ENCODE data around the gene PLXDC2. TPM values are rescaled to one million over a fixed set of nuclear protein-coding genes. Genes with fewer than 3 reads are reported as not detected.

The PLXDC2 gene
- total RNA-seq, 1 experiment from 2014 or later = 30.3 TPM

GRCh38 chr10:19857876-19858275, 41.6 kb downstream of the PLXDC2 start:
- no peak for DNase-seq (ENCODE audit: low spot score)

DNA sequence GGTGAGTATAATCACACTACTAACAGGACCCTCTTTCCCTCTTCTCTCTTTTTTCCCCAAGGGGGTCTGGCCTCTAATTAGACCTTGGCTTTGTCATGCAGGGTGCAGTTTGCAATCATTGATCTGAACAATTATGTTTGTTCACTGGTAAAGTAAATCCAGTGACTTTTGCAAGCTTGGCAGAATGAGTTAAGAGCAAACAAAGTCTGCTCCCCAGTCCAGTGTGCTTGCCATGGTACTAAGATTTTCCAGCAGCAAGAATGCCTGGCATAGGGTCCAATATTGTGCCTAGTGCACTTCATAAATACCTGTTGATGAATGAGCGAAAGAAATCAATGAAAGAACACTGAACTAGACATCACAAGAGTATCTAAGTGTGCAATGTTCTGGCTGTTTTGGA, 43.9 kb downstream of the PLXDC2 start:
- DNase-seq (ENCODE audit: low spot score) = no peak

GRCh38 chr10:19862811-19863515, 46.7 kb downstream of the PLXDC2 start:
- DNase-seq (ENCODE audit: low spot score) = no peak

DNA sequence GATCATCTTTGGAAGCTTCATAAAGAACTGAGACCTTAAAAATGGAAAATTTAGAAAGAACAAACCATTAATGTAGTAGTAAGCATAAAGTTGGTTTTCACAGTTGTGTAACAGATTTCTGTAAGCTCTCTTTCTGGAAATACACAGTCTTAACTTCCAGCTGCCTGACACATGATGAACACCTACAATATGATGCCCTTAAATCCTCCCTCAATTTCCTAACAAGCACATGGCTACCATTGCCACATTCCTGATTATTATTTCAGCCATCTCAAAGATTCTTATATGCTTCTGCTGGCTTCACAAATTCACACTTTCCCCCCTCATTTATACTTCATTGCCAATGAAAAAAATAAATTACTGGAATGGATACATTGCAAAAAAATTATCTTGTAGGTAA, 49.4 kb downstream of the PLXDC2 start:
- no peak for DNase-seq (ENCODE audit: low spot score)

- DNase-seq (ENCODE audit: low spot score) = no peak
Measured at GRCh38 chr10:19869370-19869769, 53.1 kb downstream of the PLXDC2 start.

- DNase-seq (ENCODE audit: low spot score) = no peak
Measured at GRCh38 chr10:19872504-19873271, 56.5 kb downstream of the PLXDC2 start.

GRCh38 chr10:19874190-19874589, 58.0 kb downstream of the PLXDC2 start:
- no peak for DNase-seq (ENCODE audit: low spot score)

GRCh38 chr10:19874791-19875190, 58.6 kb downstream of the PLXDC2 start:
- DNase-seq (ENCODE audit: low spot score) = no peak

DNA sequence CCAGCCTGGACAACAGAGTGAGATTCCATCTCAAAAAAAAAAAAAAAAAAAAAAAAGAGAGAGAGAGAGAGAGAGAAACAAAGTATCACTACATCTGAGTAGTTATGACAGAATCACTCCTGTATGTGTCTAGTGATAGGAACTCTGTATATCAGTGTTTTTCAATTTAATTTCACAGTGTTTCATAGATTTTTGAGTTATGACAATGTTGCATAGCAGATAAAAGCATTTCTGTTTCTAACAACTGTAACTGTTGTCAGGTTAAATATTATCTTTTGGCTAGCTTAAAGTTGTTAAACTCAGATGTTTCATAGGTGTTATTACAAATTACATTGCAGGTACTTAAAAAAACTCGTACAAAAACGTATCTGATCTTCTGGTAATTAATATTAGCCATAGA, 60.3 kb downstream of the PLXDC2 start:
- no peak for DNase-seq (ENCODE audit: low spot score)

DNA sequence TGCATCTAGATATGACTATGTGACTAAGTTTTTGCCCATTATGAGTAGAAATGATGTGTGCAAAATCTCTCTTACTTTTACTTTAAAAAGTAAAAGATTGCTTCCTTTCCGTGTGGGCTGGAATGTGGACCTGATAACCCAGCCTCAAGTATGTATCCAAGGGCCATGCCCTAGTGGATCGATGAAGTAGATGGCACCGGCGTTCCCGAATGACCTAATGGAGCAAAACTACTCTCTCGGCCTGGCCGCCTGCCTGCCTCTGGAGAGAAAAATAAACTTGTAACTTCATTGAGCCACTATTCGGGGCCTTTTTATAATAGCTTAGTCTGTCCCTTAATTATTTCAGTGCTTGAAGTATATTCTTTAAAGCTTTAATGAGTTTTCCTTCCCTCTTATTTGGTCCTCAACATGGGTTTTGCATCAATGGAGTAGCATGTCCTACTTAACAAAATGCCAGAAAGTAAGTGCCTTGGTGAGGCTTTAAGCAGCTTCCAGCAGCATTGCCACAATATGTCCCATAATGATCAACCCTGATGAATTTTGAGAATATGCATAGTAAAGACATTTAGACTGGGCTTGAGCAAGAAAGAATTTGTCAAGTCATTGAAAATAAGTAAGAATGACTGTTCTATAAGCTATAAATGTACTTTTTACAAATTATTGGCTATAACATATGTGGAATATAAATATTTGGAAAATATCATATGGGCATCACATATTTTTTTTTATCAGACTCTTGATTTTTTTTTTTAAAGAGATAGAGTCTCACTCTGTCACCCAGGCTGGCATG, 61.4 kb downstream of the PLXDC2 start:
- no peak for DNase-seq (ENCODE audit: low spot score)

- no peak for DNase-seq (ENCODE audit: low spot score)
Measured at GRCh38 chr10:19882621-19883020, 66.4 kb downstream of the PLXDC2 start.

DNA sequence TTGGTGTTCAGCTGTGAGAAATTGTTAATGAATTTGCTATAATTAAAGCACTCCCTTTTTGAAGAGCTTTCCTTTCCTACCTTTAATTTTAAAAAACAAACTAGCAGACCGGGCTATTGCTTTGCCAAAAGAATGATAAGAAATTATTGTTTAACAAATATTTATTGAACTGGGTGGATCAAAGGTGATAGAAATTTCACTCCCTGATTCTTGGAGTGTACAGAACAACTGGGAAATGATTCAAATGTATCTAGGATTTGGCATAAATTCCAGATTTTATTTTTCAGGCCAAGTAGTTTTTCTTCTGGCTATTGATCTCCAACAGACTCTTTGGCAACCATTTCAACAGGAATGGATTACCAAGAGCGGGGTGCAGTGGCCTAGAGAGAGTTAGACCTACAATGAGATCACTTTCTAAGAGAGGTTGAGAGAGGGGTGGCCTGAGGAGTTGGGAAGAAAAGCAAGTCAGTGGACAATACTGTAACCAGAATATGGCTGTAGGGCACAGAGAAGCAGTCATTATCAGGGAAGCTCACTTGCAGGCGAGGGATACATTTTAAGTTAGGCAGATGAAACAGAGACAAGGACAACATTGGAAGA, 71.9 kb downstream of the PLXDC2 start:
- DNase-seq (ENCODE audit: low spot score) = no peak

- DNase-seq (ENCODE audit: low spot score) = peak; percentile 3
Measured at GRCh38 chr10:19889256-19889655, 73.0 kb downstream of the PLXDC2 start.

GRCh38 chr10:19891429-19891828, 75.2 kb downstream of the PLXDC2 start:
- DNase-seq (ENCODE audit: low spot score) = no peak

- no peak for DNase-seq (ENCODE audit: low spot score)
Measured at GRCh38 chr10:19892270-19892669, 76.0 kb downstream of the PLXDC2 start.

GRCh38 chr10:19892677-19893076, 76.4 kb downstream of the PLXDC2 start:
- DNase-seq (ENCODE audit: low spot score) = no peak

GRCh38 chr10:19895500-19895899, 79.3 kb downstream of the PLXDC2 start:
- no peak for DNase-seq (ENCODE audit: low spot score)

- DNase-seq (ENCODE audit: low spot score) = no peak
Measured at GRCh38 chr10:19902456-19902855, 86.2 kb downstream of the PLXDC2 start.

DNA sequence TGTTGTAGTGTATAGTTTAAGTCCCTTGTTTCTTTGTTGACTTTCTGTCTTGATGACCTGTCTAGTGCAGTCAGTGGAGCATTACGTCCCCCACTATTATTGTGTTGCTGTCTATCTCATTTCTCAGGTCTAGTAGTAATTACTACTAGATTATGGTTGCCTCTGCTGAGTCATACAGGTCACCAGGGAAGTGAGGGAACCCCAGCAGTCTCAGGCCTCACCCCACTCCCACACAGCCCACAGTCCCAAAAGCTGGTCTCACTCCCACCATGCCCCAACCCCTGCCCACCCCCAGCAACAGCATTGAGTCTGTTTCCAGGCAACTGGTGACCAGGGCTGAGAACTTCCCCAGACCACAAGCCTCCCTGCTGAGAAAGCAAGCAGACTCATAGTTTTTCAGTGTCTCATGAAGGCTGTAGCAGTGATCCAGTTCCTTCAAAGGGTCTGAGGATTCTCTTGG, 88.0 kb downstream of the PLXDC2 start:
- peak; percentile 23 for DNase-seq (ENCODE audit: low spot score)

- DNase-seq (ENCODE audit: low spot score) = no peak
Measured at GRCh38 chr10:19906108-19906791, 90.0 kb downstream of the PLXDC2 start.

DNA sequence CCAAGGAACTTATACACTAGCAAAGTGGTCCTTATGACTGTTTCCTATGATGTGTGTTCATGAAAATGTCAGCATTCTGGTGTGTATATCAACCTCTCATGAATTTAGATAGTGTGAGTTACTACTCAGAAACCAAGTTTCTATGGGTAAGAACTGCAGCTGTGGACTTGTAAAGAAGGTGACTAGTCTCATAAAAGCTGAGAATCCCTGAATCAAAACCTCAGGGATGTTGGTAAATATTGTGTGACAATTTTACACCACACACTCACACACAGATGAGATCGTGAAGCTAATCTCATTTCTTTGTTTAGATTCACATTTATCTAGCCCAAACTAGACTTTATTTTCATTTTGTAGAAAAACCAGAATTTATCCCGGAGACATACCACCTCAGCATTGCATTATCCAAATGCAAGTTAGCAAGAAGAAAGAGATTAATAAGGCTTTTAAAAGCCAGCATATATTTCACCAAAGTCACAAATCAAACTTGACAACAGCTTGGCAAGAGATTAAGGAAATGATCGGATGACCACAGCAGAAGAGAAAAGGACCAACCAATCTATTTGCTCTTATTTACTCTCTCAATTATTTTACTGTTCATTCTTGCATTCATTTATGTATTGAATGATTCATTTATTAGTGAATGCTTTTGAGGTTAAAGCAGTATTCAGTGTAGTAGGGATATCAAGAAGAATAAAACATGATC, 92.9 kb downstream of the PLXDC2 start:
- DNase-seq (ENCODE audit: low spot score) = no peak

All from H4 (cell line).